Kasumi-1 (cell line): Measurements from ENCODE around the gene AGPS.
"Not testable (repeated sequence)": the region's sequence is repeated elsewhere in the genome, so short reads cannot be mapped to it uniquely, and the experiment has no call there.

Source experiments
- DNase-seq, 2 experiments: peaks; one replicate each; lab custom pipeline; 2025; lab: John Stamatoyannopoulos, UW

The AGPS gene

DNA sequence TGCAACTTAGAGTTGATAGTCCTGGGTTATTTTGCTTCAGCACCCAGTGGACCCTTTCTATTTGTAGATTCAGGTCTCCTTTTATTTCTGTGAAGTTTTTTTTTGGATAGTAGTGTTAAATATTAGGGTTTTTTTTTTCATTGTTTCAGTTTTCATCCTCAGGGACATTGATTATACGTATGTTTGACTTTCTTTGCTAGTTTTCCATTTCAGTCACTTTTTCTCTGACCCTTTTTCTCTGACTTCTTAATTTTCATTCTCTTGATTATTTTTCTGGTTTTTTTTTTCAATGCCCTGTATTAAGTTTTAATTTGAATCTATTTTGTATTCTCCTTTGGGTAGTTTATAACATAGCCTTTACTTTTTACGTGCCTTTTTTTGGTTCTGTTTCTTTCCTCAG is 79.4 kb downstream of the AGPS start:
- no peak for DNase-seq

DNA sequence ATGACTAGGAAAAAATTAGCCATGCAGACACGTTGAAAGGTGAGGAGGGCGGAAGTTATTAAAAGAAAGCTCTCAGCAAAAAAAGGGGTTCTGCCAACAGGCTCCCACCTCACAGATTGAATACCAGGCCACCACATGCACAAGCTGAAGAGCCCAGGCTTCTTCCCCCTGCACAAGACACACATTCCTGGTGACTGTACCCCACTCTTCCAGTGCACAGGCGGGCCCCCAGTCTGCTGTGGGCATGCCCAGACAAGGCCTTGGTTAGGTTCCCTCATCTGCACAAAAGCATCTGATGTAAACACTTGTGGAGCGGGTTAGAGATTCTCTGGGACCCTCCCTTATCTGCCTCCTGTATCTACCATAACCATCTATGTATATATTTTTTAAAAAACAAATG is 81.7 kb downstream of the AGPS start:
- DNase-seq: no peak

GRCh38 chr2:177474998-177475397 is 82.4 kb downstream of the AGPS start:
- DNase-seq: no peak

DNA sequence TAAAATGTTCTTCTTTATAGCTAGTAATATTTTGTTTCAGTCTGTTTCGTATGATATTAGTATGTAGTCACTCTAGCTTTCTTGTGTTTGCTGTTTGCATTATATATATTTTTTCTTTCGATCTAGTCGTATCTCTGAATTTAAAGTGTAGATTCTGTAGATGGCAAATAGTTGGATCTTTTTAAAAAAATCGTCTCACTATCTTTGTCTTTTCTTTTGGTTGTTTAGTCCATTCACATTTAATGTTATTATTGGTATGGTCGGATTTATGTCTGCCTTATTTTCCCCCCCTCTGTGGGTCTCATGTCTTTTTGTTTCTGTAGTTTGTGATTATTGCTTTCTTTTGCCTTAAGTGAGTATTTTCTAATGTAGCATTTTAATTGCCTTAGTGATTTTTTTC is 84.3 kb downstream of the AGPS start:
- no peak for DNase-seq

- DNase-seq: peak in 1 of 2 experiments; percentile 15
Measured at GRCh38 chr2:177478029-177478428, 85.5 kb downstream of the AGPS start.

DNA sequence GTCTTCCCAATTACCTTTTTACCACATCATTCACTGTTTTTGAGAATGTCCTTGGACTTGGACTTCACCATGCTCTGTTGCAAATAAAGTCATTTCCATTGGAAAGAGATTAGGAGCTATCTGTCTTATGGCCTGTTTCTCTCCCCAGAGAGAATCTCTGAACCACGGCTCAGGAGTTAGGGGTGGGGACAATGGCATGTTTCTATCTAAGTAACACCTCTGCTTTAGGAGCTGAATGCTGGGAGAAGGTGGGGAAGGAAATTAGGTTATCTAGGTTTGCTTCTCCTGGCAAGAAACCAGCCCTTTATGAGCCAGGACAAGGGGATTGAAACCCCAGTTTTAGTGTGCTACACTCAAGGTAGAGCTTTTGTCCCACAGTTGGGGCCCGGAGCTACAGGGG is 86.3 kb downstream of the AGPS start:
- DNase-seq: no peak

- DNase-seq: no peak
Measured at GRCh38 chr2:177482195-177482594, 89.6 kb downstream of the AGPS start.

DNA sequence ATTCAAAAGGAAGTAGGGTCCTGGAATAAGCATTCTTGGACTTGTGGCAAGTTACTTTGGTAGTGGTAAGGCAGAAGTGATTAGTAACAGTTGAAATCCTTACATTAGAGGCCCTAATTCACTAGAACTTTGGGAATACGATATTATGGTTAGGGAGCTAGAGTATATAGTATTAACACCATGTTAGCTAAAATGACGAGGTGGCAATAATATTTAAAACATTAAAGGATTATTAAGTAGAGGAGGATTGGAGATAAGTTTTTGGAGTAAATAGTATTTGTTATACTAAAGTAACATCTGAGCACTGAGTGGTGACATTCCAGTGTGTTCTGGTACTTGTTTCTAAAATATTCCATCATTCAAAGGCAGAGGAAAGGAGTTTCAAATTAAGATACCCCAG is 91.0 kb downstream of the AGPS start:
- DNase-seq: no peak

GRCh38 chr2:177484180-177484795 is 91.7 kb downstream of the AGPS start:
- DNase-seq: no peak

- not testable (repeated sequence) for DNase-seq
Measured at GRCh38 chr2:177485657-177486056, 93.1 kb downstream of the AGPS start.

DNA sequence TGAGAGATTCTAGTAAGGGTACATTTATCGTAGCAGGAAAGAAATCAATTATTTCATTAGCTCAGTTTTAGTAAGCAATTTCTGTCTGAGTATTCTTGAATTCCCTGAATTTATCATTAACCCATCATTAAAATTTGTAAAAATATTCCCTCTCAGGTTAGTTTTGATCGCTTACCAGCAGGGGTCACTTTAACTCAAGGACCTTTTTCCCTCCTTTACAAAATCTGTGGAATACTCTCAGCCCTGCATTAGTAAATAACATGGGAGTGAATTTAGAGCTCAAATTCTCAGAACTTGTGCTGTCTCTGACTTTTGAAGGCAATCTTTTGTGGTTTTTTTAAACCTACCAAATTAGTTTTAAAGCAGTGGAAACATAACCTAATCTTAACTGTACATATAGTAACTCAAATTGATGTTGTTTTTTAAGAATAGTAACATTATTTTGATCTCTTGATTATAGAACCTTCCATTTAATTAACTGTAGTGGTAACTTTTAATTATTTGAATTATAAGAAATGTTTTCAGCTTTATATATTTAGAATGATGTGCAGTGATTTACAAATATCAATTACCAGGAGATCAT is 97.2 kb downstream of the AGPS start:
- DNase-seq: peak; percentile 31 to 35

DNA sequence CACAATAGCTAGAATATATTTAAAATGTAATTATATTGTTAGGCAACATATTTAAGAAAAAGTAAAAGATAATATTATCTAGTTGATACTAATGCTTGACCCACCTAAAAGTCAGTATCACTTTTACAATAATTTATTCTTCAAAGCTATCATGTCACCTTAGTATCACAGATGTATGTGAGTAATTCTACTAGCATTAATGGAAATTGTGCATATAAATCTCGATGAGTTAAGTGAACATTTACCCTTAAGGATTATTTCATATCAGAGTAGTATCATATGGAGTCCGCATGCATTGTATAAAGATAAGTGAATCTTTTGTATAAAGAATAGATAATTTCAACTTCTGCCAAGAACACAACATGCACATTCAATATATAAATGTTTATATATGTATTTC is 103.4 kb downstream of the AGPS start:
- DNase-seq: no peak

- no peak for DNase-seq
Measured at GRCh38 chr2:177496921-177497320, 104.3 kb downstream of the AGPS start.

DNA sequence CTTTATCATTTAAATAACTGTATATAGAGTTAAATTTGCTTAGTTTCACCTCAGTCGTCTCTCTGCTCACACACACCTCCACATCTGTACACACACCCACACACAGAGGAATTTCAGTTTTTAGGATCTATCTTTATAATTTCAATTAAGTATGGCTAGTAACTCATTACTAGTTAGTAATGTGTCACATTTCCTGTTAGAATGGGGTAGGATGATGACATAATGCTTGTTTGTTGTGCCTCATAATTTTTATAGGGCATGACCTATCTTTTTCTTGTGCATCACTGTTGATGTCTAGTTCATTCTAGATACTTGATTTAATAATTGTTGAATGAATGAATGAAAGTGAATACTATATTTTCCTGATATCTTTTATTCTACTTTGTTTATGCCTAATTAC is 108.6 kb downstream of the AGPS start:
- DNase-seq: no peak

DNA sequence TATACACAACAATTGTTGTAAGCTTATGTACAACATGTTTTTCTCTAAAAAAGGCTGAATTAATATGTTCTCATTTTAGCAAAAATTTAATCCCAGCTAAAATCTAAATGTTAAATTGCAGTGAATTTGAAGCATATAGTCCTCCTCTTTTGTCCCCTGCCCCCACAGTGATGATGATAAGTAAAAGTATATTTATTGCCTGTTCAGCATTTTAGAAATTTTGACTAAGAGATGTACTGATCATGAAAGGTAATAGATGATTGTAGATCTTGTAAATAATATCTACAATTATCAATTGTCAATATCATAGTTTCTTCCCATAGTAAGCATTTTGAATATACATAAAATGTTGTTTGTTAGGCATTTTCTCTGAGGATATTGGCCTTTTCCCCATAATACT is 113.9 kb downstream of the AGPS start:
- no peak for DNase-seq

DNA sequence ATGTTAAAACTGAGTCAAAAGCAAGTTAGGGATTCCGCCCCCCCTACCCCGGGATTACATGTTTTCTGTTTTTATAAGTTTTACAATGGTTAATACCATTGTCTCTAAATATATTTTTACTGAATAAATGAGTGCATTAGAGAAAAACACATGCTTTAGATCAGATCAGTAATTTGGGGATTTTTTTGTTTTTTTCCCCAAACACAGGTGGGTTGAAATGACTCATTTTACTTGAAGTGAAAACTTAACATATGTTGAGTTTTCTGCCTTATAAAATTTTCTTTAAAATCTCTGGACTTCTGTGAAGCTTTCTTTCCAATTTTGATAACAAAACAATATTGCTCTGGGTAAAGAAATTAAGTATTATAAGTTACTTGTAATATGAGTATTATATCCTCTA is 114.4 kb downstream of the AGPS start:
- no peak for DNase-seq

DNA sequence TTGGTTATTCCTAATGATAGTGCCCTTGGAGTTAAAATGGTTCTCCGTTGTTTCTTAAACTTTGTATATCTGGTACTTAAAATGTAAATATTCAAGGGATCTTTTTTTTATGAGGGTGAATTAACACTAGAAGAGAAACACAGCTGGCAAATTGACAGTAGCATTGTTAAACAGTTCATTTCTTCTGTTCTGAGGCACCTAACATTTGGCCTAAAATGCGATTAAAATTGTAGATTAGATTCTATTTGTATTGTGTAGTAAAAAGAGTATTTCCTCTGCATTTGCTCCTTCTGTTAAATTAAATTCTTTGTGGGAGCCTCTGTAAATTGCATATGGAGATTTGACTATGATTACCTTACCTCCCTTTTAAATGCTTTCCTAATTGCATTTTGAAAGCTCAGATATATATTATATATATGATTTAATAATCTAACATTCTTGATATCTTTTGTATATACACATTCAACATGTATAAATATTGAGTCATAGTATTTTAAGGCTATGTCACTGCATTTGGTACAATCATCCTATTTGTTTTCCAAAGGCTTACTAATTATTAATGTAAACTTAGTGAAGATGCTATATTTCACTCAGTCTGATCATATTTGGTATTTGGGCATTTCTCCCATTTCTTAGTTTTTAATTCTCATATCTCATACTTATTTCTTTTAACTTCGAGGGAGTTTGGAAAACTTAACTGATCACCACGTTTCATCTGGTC is 124.4 kb downstream of the AGPS start:
- no peak for DNase-seq

- DNase-seq: no peak
Measured at GRCh38 chr2:177518754-177519153, 126.2 kb downstream of the AGPS start.

GRCh38 chr2:177519534-177520115 is 127.1 kb downstream of the AGPS start:
- no peak for DNase-seq

DNA sequence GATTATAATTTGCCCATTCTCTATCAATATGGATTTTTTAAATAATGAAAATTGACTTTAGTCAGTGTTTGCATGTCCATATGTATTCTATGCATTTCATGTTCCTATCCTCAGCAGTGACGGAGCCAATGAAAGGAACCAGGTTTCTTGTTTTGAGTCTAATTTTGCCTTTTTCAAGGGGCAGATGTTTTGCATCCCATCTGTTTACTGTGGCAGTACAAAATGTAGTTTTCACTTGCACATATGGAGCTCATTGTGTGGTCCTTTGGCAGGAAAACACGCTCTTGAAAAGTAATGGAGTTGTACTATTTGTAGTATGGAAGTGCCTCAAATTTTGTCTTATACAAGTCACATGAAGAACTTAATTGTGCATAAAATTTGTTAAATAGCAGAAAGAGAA is 127.8 kb downstream of the AGPS start:
- no peak for DNase-seq

GRCh38 chr2:177523781-177524180 is 131.2 kb downstream of the AGPS start:
- no peak for DNase-seq

DNA sequence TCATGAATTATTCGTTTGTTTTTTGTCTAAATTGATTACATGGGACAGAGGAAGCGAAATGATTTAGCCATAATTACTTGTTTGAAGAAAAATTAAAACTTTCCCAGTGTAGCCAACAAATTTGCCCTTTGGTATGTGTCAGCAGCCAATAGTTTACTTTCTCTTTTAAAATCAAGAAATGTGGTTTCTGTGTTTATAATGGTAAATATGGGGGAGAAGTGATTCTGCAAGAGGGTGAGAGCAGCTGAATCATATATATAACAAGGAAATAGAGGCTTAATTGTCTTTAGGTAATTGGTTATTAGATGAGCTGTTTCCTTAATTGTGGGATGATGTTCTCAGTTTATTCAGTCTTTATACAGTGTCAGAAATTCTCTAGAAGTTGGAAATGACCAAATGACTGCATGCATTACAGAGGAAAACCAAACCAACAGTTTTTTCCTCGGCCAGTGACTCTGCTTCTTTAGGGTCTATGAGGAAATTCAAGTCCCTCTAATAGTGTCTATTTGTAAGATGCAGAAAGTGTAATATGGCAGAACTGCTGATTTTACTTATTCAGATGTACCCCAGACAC is 132.9 kb downstream of the AGPS start:
- no peak for DNase-seq
